Measurements from ENCODE around the gene FMO1. TPM values are rescaled to one million over a fixed set of nuclear protein-coding genes. Genes with fewer than 3 reads are reported as not detected.

FMO1 gene
- total and polyA plus RNA-seq, 2 of the 8 experiments (the other 6 are each of a cell fraction or from before 2014, with no cell fraction given): 0.11 TPM; not detected in 1

DNA sequence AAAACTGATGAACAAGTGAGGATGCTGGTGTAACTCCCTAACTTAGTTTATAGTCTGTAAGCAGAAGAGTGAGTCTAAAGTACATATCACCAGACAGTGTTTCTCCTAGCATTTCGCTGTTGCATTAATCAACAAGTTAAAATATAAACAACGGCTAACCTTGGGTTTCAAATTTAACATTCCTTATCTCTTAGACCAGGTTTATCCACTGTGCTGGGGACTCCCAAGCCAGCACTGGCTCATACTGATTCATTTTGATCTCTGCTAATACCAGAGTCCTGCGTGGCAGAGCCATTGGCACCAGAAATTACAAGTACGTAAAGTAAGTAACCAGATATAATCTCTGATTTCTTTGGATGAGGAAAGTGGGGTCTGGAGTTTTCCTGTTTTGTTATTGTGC, at the start of gene FMO1 (continued):
- TF ChIP-seq JUN (IDR thresholded peaks at IDR 0.05; ENCODE audit: low read depth, low read length): no peak
- TF ChIP-seq SAP30 (IDR thresholded peaks at IDR 0.05; ENCODE audit: insufficient read depth, insufficient replicate concordance, low read length): no peak

Measured in H1 (cell line).